ENCODE measurements around the gene HK2. TPM values are rescaled to one million over a fixed set of nuclear protein-coding genes. Genes with fewer than 3 reads are reported as not detected.
"Not testable (repeated sequence)": the region's sequence is repeated elsewhere in the genome, so short reads cannot be mapped to it uniquely, and the experiment has no call there.

The HK2 gene
- total RNA-seq, 1 donor from 2014 or later = 1.3 TPM

- DNase-seq (ENCODE audit: low spot score) = no peak
- ATAC-seq = peak; percentile 86
These were observed 42.4 kb downstream of the HK2 start for GRCh38 chr2:74876081-74876886.

- no peak for DNase-seq (ENCODE audit: low spot score)
- no peak for ATAC-seq
These were observed 43.4 kb downstream of the HK2 start for GRCh38 chr2:74877376-74877775.

- no peak for DNase-seq (ENCODE audit: low spot score)
- no peak for ATAC-seq
These were observed 44.0 kb downstream of the HK2 start for GRCh38 chr2:74877781-74878433.

- DNase-seq (ENCODE audit: low spot score) (no peak), ATAC-seq (no peak)
These were observed 44.6 kb downstream of the HK2 start for GRCh38 chr2:74878551-74878950.

- no peak for ATAC-seq
- DNase-seq (ENCODE audit: low spot score) = no peak
These were observed 46.3 kb downstream of the HK2 start for GRCh38 chr2:74880054-74880728.

GRCh38 chr2:74881176-74881575 is 47.2 kb downstream of the HK2 start:
- DNase-seq (ENCODE audit: low spot score) (no peak), ATAC-seq (no peak)

GRCh38 chr2:74881626-74882298 is 47.8 kb downstream of the HK2 start:
- DNase-seq (ENCODE audit: low spot score) (no peak), ATAC-seq (no peak)

GRCh38 chr2:74882299-74882687 is 48.4 kb downstream of the HK2 start:
- DNase-seq (ENCODE audit: low spot score) (no peak), ATAC-seq (no peak)

GRCh38 chr2:74883011-74883410 is 49.1 kb downstream of the HK2 start:
- DNase-seq (ENCODE audit: low spot score) (no peak), ATAC-seq (no peak)

GRCh38 chr2:74884118-74884762 is 50.3 kb downstream of the HK2 start:
- no peak for DNase-seq (ENCODE audit: low spot score)
- no peak for ATAC-seq

GRCh38 chr2:74884866-74885265 is 50.9 kb downstream of the HK2 start:
- ATAC-seq = no peak
- DNase-seq (ENCODE audit: low spot score) = no peak

- no peak for ATAC-seq
These were observed 52.3 kb downstream of the HK2 start for GRCh38 chr2:74886251-74886650.

GRCh38 chr2:74886811-74887210 is 52.9 kb downstream of the HK2 start:
- no peak for DNase-seq (ENCODE audit: low spot score)

More at GRCh38 chr2:74886251-74886650, 52.3 kb downstream of the HK2 start:
- no peak for DNase-seq (ENCODE audit: low spot score)

GRCh38 chr2:74887445-74887951 is 53.6 kb downstream of the HK2 start:
- DNase-seq (ENCODE audit: low spot score) (no peak), ATAC-seq (no peak)

More at GRCh38 chr2:74886811-74887210, 52.9 kb downstream of the HK2 start:
- no peak for ATAC-seq

- ATAC-seq = no peak
- DNase-seq (ENCODE audit: low spot score) = no peak
These were observed 54.2 kb downstream of the HK2 start for GRCh38 chr2:74887960-74888700.

GRCh38 chr2:74889159-74889558 is 55.2 kb downstream of the HK2 start:
- DNase-seq (ENCODE audit: low spot score) (no peak), ATAC-seq (no peak)

GRCh38 chr2:74890711-74891110 is 56.8 kb downstream of the HK2 start:
- ATAC-seq (no peak), DNase-seq (ENCODE audit: low spot score) (no peak)

- ATAC-seq = no peak
These were observed 57.3 kb downstream of the HK2 start for GRCh38 chr2:74891136-74891764.

GRCh38 chr2:74891816-74892215 is 57.9 kb downstream of the HK2 start:
- not testable (repeated sequence) for ATAC-seq; DNase-seq (ENCODE audit: low spot score)

More at GRCh38 chr2:74891136-74891764, 57.3 kb downstream of the HK2 start:
- DNase-seq (ENCODE audit: low spot score) = no peak
